PC-3 (cell line): Measurements from ENCODE around the gene SH3BP5L. TPM values are rescaled to one million over a fixed set of nuclear protein-coding genes. Genes with fewer than 3 reads are reported as not detected.

Experiments used
- ATAC-seq: fragments of 200-7000 bp; cut with Tn5 transposase; 2 replicates; pipeline ENCODE4 v1.9.1; 2020; ENCODE audit warnings: mild to moderate bottlenecking, moderate library complexity
- BruUV-seq: library from RNA; stranded (reverse); fragments of 400-500 nt; replicated peaks from 2 replicates; lab custom pipeline; 2021; lab: Mats Ljungman, UMichigan
- CTCF ChIA-PET: fragments of 300-600 bp; sonication (Branson Sonifier 250); formaldehyde crosslinking; loops from one replicate; lab custom pipeline; 2022; ENCODE audit warnings: antibody characterized with exemption; lab: Charles Lee
- POLR2A ChIA-PET: fragments of 300-600 bp; sonication (Branson Sonifier 250); formaldehyde crosslinking; loops from one replicate; lab custom pipeline; 2022; ENCODE audit warnings: antibody characterized with exemption; ENCODE audit not compliant: unreplicated experiment; lab: Charles Lee
- DNase-seq: peaks from one replicate; pipeline ENCODE4 v3.0.0-alpha.2; 2015
- H2AFZ ChIP-seq: fragments of 300-600 bp; sonication (generic); 2 replicates; pipeline ENCODE4 v1.6.0; 2016; ENCODE audit warnings: antibody characterized with exemption, low read length
- H3F3A ChIP-seq: fragments of 300-600 bp; sonication (generic); one replicate; pipeline ENCODE4 v1.6.0; 2017; ENCODE audit warnings: antibody characterized with exemption, low read length, control low read depth, mild to moderate bottlenecking; ENCODE audit not compliant: unreplicated experiment
- H3K27ac ChIP-seq: fragments of 300-600 bp; sonication (generic); 2 replicates; pipeline ENCODE4 v1.5.1; 2016; ENCODE audit warnings: mild to moderate bottlenecking, low read length
- H3K27me3 ChIP-seq: fragments of 300-600 bp; sonication (generic); 2 replicates; pipeline ENCODE4 v1.6.1; 2016; ENCODE audit warnings: low read length, mixed read lengths
- H3K36me3 ChIP-seq: fragments of 300-600 bp; sonication (generic); 2 replicates; pipeline ENCODE4 v1.6.1; 2016; ENCODE audit warnings: low read depth, mixed run types, low read length, mixed read lengths
- H3K4me1 ChIP-seq: fragments of 300-600 bp; sonication (generic); 2 replicates; pipeline ENCODE4 v1.5.1; 2016; ENCODE audit warnings: low read length; ENCODE audit not compliant: insufficient read depth
- H3K4me2 ChIP-seq: fragments of 300-600 bp; sonication (generic); 2 replicates; pipeline ENCODE4 v1.6.0; 2016; ENCODE audit warnings: low read length
- H3K4me3 ChIP-seq: fragments of 300-600 bp; sonication (generic); 2 replicates; pipeline ENCODE4 v1.5.1; 2016; ENCODE audit warnings: mild to moderate bottlenecking, low read length, mixed read lengths
- H3K79me2 ChIP-seq: fragments of 300-600 bp; sonication (generic); 2 replicates; pipeline ENCODE4 v1.6.1; 2017; ENCODE audit warnings: low read length, mixed read lengths
- H3K9ac ChIP-seq: fragments of 300-600 bp; sonication (generic); 2 replicates; pipeline ENCODE4 v1.6.0; 2016; ENCODE audit warnings: mild to moderate bottlenecking, low read length
- H3K9me2 ChIP-seq: fragments of 300-600 bp; sonication (generic); replicated peaks from 2 replicates; pipeline ENCODE4 v1.6.1; 2016; ENCODE audit warnings: mixed run types, low read length, mixed read lengths
- H3K9me3 ChIP-seq: fragments of 300-600 bp; sonication (generic); 2 replicates; pipeline ENCODE4 v1.6.1; 2016; ENCODE audit warnings: low read length, mixed read lengths
- H4K20me1 ChIP-seq: fragments of 300-600 bp; sonication (generic); 2 replicates; pipeline ENCODE4 v1.6.1; 2016; ENCODE audit warnings: low read length, mixed read lengths
- CTCF ChIP-seq: fragments of 300-600 bp; sonication (generic); conservative IDR thresholded peaks from 2 replicates; pipeline ENCODE4 v1.5.1; 2017; ENCODE audit warnings: antibody characterized with exemption, low read depth, mild to moderate bottlenecking, low read length
- EZH2 ChIP-seq: fragments of 300-600 bp; sonication (generic); IDR thresholded peaks from one replicate; pipeline ENCODE4 v1.6.1; 2017; ENCODE audit warnings: antibody characterized with exemption, mild to moderate bottlenecking, low read length; ENCODE audit not compliant: unreplicated experiment
- EZH2phosphoT487 ChIP-seq: fragments of 300-600 bp; sonication (generic); IDR thresholded peaks from 2 replicates; pipeline ENCODE4 v1.6.1; 2018; ENCODE audit warnings: mild to moderate bottlenecking, antibody characterized with exemption, low read length, borderline replicate concordance
- intact Hi-C: fragments of 100-400 bp; cut with micrococcal nuclease; formaldehyde crosslinking; loops from 2 replicates; pipeline ENCODE4 v1.9.0; 2023
- total RNA-seq: library from RNA; depleted of rRNA; stranded (reverse); fragments of >200 nt; gene quantifications from 2 replicates; pipeline ENCODE4 v1.2.3, GENCODE V29; 2014

The SH3BP5L gene
- total RNA-seq, 1 experiment from 2014 or later: 63.5 TPM

DNA sequence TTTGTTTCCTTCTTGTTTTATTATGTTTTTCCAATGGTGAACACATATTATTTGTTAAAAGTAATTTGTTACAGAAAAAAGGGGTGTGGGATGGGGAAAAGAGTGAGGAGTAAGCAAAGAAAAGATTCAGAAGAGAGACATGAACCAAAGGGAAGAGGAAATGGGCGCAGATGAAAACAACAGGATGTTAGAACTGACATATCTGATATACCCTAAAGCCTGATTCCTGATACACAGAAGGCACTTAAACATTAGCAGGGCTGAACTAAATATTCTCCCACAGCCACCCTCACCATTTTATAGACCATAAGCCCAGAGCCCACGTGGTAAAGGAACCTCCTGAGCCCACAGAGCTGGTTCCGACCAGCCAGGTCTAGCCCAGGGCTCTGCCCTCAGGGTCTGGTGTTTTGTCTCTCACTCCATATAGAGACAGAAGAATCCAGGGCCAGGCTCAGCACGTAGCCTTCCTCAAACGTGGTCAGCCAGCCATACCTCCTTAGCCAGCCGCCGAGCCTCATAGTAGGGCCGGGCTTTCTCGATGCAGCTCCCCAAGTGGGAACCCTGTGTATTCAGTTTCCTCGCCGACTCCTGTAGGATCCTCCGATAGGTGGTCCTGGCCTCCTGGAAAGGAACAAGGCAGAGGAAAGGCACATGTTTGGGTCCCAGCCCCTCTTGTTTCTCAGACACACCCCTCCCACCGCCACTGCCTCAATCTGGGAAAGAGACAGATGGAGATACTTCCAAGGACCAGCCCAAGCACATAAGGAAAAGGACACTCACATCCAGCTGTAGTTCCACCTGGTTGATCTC is 9.5 kb downstream of the SH3BP5L start:
- H3K9me3 ChIP-seq: no peaks in the 10 kb centered on the region
- no peaks in the 10 kb centered on the region for H3K9me2 ChIP-seq
- no peaks in the 10 kb centered on the region for H4K20me1 ChIP-seq
- no peak overlapping the region for H3K27ac ChIP-seq
- ChIA-PET POLR2A (no interaction called here), CTCF (no interaction called here)
- DNase-seq (no peak), ATAC-seq (no peak)
- H3K36me3 ChIP-seq: peaks cover 78% of the 10 kb centered on the region
- no TSS peak for BruUV-seq
- no peak overlapping the region for H3K4me2 ChIP-seq
- intact Hi-C loops: no loop called here
- peaks cover 50% of the 10 kb centered on the region for H3K79me2 ChIP-seq
- TF ChIP-seq EZH2 (no peak), CTCF (no peak), EZH2phosphoT487 (no peak)
- H3K27me3 ChIP-seq: no peaks in the 10 kb centered on the region
- H3F3A ChIP-seq: no peaks in the 10 kb centered on the region
- H3K4me3 ChIP-seq: no peak overlapping the region
- peaks cover 23% of the 10 kb centered on the region for H3K4me1 ChIP-seq
- no peak overlapping the region for H2AFZ ChIP-seq
- H3K9ac ChIP-seq: no peak overlapping the region

- H3K9me3 ChIP-seq: no peaks in the 10 kb centered on the region
- no peak overlapping the region for H3K27ac ChIP-seq
- POLR2A ChIA-PET: no interaction called here
- H3K79me2 ChIP-seq: peaks cover 42% of the 10 kb centered on the region
- DNase-seq (no peak), ATAC-seq (no peak)
- H3K4me3 ChIP-seq: no peak overlapping the region
- no peaks in the 10 kb centered on the region for H3K27me3 ChIP-seq
- CTCF ChIA-PET: no interaction called here
- H3K4me1 ChIP-seq: peaks cover 23% of the 10 kb centered on the region
- H3K36me3 ChIP-seq: peaks cover 74% of the 10 kb centered on the region
- intact Hi-C loops: no loop called here
- H3K9me2 ChIP-seq: no peaks in the 10 kb centered on the region
- H3F3A ChIP-seq: no peaks in the 10 kb centered on the region
- no peak overlapping the region for H2AFZ ChIP-seq
- TF ChIP-seq EZH2 (no peak), CTCF (no peak), EZH2phosphoT487 (no peak)
- no peaks in the 10 kb centered on the region for H4K20me1 ChIP-seq
- BruUV-seq: TSS peak; percentile 17
- no peak overlapping the region for H3K9ac ChIP-seq
- H3K4me2 ChIP-seq: no peak overlapping the region
Observed at GRCh38 chr1:248815407-248816034, 10.2 kb downstream of the SH3BP5L start.

DNA sequence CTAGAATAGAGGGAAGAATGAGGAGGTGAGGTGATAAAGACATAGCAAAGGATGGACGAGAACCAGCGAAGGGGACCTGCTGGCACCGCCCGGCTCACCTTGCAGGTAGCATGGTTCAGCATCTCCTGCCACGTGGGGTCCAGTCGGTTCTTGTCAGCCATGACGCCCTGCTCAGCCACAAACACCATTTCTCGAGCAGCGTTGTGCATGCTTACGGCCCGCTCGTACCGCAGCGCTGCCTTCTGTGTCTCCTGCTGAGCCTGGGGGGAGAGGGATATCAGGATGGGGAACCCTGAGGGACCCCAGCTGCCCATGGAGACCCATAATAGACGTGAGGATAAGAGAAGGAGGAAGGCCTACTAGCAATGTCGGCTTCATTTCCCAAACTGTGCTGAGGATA is 11.4 kb downstream of the SH3BP5L start:
- Histone ChIP-seq H3K36me3 (peaks cover 67% of the 10 kb centered on the region), H3K4me3 (no peak overlapping the region), H3K4me1 (peaks cover 22% of the 10 kb centered on the region), H2AFZ (no peak overlapping the region), H3K4me2 (no peak overlapping the region), H3K9me3 (no peaks in the 10 kb centered on the region), H4K20me1 (no peaks in the 10 kb centered on the region), H3K27me3 (no peaks in the 10 kb centered on the region), H3K9ac (no peak overlapping the region), H3F3A (no peaks in the 10 kb centered on the region), H3K27ac (no peak overlapping the region), H3K9me2 (no peaks in the 10 kb centered on the region), H3K79me2 (peaks cover 31% of the 10 kb centered on the region)
- intact Hi-C loops: no loop called here
- ChIA-PET POLR2A (no interaction called here), CTCF (no interaction called here)
- no peak for DNase-seq
- no TSS peak for BruUV-seq
- TF ChIP-seq EZH2 (no peak), EZH2phosphoT487 (no peak), CTCF (no peak)
- no peak for ATAC-seq
